NT2/D1 (cell line): ENCODE data around the gene ZBTB44.

ENCODE experiments used
- YY1 ChIP-seq: IDR thresholded peaks from 2 replicates; pipeline ENCODE4 v1.6.1; 2011; ENCODE audit not compliant: insufficient read length, insufficient read depth
- ZNF274 ChIP-seq: IDR thresholded peaks from 2 replicates; pipeline ENCODE4 v1.6.1; 2011; ENCODE audit warnings: mild to moderate bottlenecking, low read depth, low read length

DNA sequence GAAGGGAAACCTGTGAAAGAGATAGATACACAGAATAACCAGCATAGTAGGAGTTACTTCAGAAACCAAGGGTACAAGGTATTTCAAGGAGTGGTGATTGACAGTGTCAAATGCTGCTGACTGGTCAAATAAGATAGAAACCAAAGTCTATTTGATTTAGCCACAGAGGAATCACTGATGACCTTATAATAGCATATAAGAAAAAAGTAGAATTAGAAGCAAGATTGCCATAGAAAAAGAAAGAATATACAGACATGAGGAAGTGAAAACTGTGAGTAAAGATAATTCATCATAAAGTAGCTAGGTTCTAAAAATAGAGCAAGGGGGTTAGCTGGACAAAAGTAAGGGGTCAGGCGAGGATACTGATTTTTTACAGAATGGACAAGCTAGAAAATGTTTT is 14.2 kb downstream of the ZBTB44 start:
- TF ChIP-seq YY1, result no peak
- no peak for TF ChIP-seq ZNF274
